Mononuclear cell (primary cell): ENCODE results near the gene EPB41L4B. TPM values are rescaled to one million over a fixed set of nuclear protein-coding genes. Genes with fewer than 3 reads are reported as not detected.

Source experiments
- H3K27me3 ChIP-seq: 2 replicates; pipeline ENCODE4 v1.6.0; 2011; ENCODE audit warnings: low read length, control low read depth; ENCODE audit not compliant: insufficient read depth
- H3K4me1 ChIP-seq: 2 replicates; pipeline ENCODE4 v1.5.1; 2011; ENCODE audit warnings: mild to moderate bottlenecking, low read length, control low read depth; ENCODE audit not compliant: insufficient read depth
- H3K4me3 ChIP-seq: 2 replicates; pipeline ENCODE4 v1.5.1; 2011; ENCODE audit warnings: mild to moderate bottlenecking, low read length, moderate library complexity
- H3K9me3 ChIP-seq: 2 replicates; pipeline ENCODE4 v1.5.1; 2011; ENCODE audit warnings: low read depth, mild to moderate bottlenecking, control low read depth, low read length
- total RNA-seq: library from RNA; depleted of rRNA; stranded (reverse); fragments of >200 nt; gene quantifications from one replicate; pipeline ENCODE4 v1.2.3, GENCODE V29; 2012

The EPB41L4B gene
- total RNA-seq, 1 donor: not detected

DNA sequence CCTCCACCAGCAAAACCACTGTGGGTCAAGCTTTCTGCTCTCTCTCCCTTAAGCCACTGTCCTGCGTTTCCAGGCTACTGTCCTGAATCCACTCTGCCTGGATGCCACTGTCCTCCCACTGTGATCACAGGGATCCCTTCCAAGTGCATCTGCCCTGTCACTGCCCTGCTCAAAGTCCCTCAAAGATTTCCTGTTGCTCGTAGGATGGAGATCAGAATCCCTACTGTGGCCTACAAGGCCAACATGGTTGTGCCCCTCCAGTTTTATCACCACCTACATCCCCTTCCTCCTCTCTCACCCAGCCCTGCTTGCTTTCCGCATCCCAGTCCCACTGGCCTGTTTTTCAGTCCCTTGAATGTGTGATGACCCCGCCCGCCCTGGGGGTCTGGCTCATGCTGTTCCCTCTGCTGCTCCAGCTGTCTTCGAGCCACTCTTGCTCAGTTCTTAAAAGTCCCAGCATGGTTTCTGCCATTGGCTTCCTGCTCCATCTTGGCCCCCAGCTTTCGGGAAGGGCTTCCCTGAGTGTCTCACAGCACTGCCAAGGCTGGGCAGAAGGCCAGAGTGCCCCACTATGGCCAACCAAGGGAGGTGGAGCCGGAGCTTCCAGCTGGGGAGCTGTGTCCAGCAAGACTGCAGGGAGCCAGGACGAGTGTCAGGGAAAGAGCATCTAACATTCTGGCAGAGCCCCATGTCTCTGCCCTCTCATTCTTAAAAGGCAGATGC lies 140.9 kb downstream of the EPB41L4B start:
- Histone ChIP-seq H3K4me1 (no peaks in the 10 kb centered on the region), H3K9me3 (no peaks in the 10 kb centered on the region), H3K4me3 (no peak overlapping the region), H3K27me3 (no peaks in the 10 kb centered on the region)

DNA sequence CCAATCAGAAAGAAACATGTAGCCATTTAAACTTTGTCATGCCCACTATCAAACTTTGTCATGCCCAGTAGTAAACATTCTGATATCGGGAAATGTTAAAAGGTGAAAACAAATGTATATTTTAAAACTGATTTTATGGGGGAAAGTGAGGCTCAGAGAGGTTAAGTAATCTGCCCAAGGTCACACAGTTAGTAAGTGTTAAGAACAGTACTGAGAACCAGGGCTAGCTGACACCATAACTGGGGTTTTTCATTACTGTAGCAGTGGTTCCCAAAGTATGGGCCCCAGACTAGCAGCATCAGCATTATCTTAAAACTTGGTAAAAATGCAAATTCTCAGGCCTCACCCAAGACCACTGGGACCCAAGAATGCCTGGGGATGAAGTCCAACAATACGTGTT lies 143.9 kb downstream of the EPB41L4B start:
- Histone ChIP-seq H3K9me3 (no peaks in the 10 kb centered on the region), H3K4me3 (no peak overlapping the region), H3K4me1 (no peaks in the 10 kb centered on the region), H3K27me3 (peaks cover 4% of the 10 kb centered on the region)

DNA sequence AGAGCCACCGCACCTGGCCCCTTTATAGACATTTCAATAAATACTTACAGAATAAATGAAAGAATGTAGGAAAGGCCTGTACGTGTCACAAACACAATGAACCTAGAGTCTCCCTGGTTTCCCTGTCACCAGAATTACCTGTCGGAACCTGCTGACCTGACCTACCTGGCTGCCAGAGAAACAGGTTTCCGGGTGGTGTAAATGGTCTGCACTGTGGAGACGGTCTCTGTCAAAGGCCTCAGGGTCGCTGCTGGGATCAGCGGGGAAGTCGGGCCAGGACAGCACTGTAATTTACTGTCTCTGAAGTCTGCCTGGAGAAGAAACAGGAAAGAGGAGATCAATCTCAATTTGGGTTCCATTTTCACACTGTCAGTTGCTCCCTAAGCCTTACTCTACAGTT lies 144.5 kb downstream of the EPB41L4B start:
- H3K9me3 ChIP-seq: no peaks in the 10 kb centered on the region
- H3K4me3 ChIP-seq: no peak overlapping the region
- no peaks in the 10 kb centered on the region for H3K4me1 ChIP-seq
- peaks cover 6% of the 10 kb centered on the region for H3K27me3 ChIP-seq

DNA sequence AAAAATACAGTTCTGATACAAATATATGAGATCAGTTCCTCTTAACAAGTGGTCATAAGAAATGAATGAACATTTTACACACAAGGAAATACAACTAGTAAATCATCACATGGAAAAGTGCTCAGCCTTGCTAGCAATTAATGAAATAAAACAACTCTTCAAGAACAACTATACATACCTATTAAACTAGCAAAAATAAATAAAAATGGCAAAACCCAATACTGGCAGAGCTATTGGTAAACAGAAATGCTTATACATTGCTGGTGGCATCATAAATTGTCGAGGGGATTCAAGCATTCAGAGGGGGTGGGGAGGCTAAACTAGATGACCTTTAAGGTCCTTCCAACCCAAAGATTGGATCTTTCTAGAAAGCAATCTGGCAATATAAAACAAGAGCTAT lies 147.9 kb downstream of the EPB41L4B start:
- H3K4me1 ChIP-seq: no peaks in the 10 kb centered on the region
- H3K9me3 ChIP-seq: no peaks in the 10 kb centered on the region
- no peak overlapping the region for H3K4me3 ChIP-seq
- H3K27me3 ChIP-seq: peaks cover 18% of the 10 kb centered on the region

DNA sequence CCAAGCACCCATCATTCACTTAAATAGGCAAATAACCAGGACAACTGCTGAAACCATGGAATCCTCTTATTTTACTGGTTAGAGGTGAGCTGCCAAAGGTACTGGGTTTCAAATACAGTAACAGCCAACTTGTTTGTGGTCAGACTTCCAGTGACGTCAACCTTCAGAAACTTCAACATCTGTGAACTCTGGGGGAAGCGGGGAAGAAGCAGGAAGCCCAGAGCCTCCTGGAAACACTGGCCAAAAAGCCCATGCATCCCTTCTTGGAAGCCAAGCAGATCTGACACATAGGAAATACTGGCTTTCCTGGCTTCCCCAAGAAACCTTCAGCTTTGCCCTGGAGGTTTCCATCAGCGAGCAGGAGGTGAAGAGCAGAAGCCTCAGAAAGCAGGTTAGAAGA lies 148.9 kb downstream of the EPB41L4B start:
- Histone ChIP-seq H3K4me1 (no peaks in the 10 kb centered on the region), H3K4me3 (no peak overlapping the region), H3K9me3 (no peaks in the 10 kb centered on the region), H3K27me3 (peaks cover 26% of the 10 kb centered on the region)

DNA sequence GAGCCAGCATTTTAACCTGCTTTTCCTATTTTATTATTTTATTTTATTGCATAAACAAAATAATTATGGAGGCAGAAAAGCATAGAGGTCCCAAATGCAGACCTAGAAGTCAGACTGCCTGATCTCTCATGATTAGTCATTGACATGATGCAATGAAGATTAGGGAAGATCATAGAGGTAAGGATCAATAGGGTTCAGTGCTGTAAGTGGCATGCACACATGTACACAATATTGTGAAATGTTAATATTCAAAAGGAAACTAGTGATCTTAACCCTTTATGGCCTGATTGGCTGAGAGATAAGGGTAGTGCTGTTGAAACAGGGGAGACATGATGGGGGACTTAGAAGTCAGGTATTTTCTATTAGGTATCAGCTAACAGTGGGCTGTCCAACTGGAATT lies 152.7 kb downstream of the EPB41L4B start:
- Histone ChIP-seq H3K27me3 (peaks cover 43% of the 10 kb centered on the region), H3K4me1 (no peaks in the 10 kb centered on the region), H3K4me3 (no peak overlapping the region), H3K9me3 (no peaks in the 10 kb centered on the region)

DNA sequence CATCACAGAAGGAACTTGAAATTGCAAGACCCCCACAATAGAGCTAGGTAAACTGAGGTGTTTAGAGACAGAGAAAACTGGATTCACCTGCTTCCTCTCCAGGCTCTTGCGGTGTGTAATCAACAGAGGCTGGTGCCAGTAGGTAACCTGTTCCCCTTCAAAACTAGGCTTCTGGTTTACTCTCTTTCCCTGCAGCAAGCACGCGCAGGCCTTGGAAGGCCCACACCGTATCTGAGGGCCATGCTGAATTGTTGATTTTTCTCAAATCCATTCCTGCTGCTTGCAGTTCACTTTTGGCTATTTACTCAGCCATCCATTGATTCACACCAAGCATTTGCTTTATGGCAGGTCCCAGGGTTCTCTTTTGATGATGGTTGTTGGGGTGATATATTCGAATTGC lies 153.1 kb downstream of the EPB41L4B start:
- Histone ChIP-seq H3K4me3 (no peak overlapping the region), H3K4me1 (no peaks in the 10 kb centered on the region), H3K27me3 (peaks cover 43% of the 10 kb centered on the region), H3K9me3 (no peaks in the 10 kb centered on the region)

DNA sequence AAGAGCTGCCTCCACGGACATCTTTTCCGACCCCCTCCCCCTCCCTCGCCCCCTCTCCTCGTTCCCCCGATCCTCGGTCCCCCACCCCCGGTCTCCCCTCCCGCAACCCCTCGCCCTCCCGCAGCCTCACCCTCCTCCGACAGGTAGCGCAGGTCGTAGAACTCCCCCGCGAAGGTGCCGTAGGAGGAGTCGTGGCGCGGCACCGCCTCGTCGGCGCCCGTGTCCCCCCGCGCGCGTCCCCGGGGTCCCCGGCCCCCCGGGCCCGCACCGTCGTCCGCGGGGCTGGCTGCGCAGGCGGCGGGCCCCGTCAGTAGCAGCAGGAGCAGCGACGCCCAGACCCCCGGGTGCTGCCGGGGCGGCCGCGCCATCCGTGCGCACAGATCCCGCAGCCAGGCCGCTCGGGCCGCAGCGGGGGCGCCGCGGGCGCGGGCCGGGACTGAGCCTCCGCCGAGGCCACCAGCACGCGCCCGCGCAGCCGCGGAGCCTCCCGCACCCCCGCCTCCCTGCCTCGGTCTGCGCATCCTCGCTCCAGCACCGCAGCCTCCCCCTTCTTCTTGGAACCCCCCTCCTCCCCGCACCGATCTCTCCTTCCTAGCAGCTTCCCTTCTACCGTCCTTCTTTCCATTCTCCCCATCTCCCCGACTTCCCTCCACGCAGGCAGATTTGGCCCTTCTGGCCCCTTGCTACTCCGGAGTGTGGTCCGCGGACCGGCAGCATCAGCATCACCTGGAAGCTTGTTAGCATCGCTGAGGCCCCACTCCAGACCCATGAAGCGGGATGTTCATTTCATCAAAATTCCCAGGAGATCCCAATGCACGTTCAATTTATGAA lies 153.9 kb downstream of the EPB41L4B start, which contains the start of gene FRRS1L:
TSS of gene FRRS1L (minus strand) at position 479 of the 831 bp plus-strand sequence. CDS start at position 368, 111 bp downstream.
- H3K27me3 ChIP-seq: peaks cover 39% of the 10 kb centered on the region
- H3K4me1 ChIP-seq: no peaks in the 10 kb centered on the region
- no peak within 1 kb of the TSS for H3K4me3 ChIP-seq
- H3K9me3 ChIP-seq: no peaks in the 10 kb centered on the region

DNA sequence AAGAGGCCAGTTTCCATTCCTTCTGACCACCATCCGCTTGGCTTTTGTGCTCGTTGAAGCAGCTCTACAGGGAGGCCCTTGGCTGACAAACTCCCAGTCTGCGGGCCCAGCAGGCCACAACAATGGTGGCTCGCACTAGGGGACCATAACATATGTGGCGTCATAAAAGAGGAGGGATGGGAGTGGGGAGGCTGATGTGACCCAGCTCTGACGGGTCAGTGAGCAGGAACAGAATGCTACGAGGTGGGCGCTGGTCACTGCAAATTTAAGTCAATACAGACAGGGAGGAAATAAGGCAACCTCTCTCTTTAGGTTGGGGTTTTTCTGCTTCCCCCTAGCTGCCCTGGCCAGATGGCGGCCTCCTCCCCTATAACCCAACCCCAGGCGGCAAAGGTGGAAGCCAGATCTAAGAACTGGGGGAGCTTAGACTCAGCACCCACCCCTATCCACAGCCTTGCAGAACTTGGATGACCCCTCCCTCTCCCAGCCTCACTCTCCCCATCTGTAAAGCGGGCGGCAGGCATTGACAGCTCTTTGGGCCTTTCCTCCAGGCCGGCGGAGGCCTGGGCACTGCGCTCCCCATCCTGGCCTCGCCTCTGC lies 154.6 kb downstream of the EPB41L4B start:
- H3K27me3 ChIP-seq: peaks cover 38% of the 10 kb centered on the region

DNA sequence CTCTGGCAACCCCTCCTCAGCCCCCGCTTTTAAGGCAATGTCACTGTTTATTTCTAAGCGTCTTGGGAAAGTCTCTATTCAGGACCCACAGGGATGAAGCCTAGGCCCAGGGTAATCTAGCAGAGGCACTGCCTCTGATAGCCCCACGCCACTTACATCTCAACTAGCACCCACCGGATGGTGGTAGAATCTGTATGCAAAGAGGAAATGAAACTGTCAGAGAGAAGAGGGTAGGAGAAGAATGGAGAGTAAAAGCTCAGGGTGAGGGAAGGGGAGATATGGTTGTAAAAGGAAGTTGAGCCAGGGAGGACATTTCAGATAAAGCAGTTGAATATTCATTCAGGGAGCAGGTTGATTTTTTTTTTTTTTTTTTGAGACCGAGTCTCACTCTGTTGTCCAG lies 156.8 kb downstream of the EPB41L4B start:
- peaks cover 30% of the 10 kb centered on the region for H3K27me3 ChIP-seq
- H3K4me1 ChIP-seq: no peaks in the 10 kb centered on the region
- no peak overlapping the region for H3K4me3 ChIP-seq
- H3K9me3 ChIP-seq: no peaks in the 10 kb centered on the region

More for the DNA sequence above, 154.6 kb downstream of the EPB41L4B start:
- Histone ChIP-seq H3K4me3 (no peak overlapping the region), H3K9me3 (no peaks in the 10 kb centered on the region), H3K4me1 (no peaks in the 10 kb centered on the region)

DNA sequence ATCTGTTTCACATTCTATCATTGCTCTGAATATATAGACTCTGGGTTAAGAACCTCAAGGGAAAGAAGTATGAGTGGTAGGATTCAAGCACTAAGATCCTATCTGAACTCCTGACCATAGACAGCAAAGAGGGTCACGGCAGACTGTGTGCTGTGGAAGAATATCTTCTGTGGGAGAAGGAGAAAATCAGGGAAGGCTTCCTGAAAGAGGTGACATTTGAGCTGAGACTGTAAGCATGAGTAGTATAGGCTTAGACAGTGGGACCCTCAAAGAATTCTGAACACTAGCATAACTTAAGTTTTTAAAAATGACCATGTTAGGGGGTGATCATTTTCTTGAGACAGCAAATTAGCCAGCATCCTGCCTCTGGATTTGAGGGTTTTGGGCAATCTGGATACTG lies 157.7 kb downstream of the EPB41L4B start:
- Histone ChIP-seq H3K27me3 (peaks cover 28% of the 10 kb centered on the region), H3K9me3 (no peaks in the 10 kb centered on the region), H3K4me3 (no peak overlapping the region), H3K4me1 (no peaks in the 10 kb centered on the region)

DNA sequence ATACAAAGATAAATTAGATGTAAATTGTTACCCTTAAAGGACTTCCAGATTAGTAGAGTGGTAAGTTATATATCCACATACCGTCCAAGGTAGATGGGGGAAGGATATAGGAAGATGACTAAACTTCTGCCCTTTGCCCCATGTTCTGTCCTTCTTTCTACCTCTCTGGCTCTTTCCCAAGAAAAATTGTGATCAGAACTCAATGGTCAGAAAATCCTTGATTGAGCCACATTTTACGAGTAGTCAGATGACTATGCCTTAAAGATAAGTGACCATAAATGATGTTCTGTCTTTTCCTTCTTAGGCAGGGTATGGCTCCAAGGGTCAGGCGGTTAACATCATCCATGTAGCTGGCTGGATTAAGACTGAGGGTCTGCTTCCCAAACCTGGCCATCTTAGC lies 158.2 kb downstream of the EPB41L4B start:
- H3K9me3 ChIP-seq: no peaks in the 10 kb centered on the region

DNA sequence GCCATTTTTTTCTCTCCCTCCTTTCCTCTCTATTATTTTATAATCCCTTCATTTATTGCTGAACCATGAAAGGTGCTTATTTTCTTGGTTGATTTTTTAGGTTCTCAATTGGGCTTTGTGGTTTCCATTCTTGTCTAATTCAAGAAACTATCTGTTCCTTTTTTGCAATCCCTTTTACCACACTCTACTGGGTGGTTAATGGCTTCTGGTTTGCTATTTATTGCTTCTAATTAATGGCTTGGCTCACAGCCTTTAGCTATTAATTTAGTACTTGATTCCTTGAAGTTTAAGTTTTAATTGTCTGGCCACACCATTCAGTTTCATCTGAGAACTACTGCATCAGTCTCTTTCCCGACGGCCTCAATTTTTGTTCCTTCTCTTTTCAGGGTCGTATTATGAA lies 159.4 kb downstream of the EPB41L4B start:
- Histone ChIP-seq H3K4me3 (no peak overlapping the region), H3K4me1 (no peaks in the 10 kb centered on the region), H3K9me3 (no peaks in the 10 kb centered on the region), H3K27me3 (peaks cover 17% of the 10 kb centered on the region)

More for the DNA sequence above, 158.2 kb downstream of the EPB41L4B start:
- Histone ChIP-seq H3K4me3 (no peak overlapping the region), H3K4me1 (no peaks in the 10 kb centered on the region), H3K27me3 (peaks cover 22% of the 10 kb centered on the region)

DNA sequence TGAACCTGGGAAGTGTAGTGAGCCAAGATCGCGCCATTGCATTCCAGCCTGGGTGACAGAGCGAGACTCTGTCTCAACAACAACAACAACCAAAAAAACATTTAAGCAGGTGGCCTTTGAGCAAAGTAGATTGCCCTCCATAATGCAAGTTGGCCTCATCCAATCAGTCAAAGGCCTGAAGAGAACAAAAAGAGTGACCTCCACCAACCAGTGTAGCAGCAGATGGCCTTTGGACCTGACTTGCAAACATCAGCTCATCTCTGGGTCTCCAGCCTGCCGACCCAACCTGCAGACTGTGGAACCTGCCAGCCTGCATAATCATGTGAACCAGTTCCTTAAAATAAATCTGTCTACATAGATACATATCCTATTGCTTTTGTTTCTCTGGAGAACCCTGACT lies 161.3 kb downstream of the EPB41L4B start:
- Histone ChIP-seq H3K4me1 (no peaks in the 10 kb centered on the region), H3K9me3 (no peaks in the 10 kb centered on the region), H3K27me3 (no peaks in the 10 kb centered on the region), H3K4me3 (no peak overlapping the region)

DNA sequence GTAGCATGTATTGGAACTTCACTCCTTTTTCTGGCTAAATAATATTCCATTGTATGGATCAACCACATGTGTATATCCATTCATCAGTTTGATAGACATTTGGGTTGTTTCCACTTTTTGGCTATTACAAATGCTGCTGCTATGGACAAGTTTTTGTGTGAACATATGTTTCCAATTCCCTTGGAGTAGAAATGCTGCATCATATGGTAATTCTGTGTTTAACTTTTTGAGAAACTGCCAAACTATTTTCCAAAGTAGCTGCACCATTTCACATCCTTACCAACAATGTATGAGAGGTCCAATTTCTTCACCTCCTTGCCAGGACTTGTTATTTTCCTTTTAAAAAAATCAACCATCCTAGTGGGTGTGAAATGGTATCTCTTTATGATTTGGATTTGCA lies 162.2 kb downstream of the EPB41L4B start:
- peaks cover 3% of the 10 kb centered on the region for H3K9me3 ChIP-seq
- no peak overlapping the region for H3K4me3 ChIP-seq
- H3K4me1 ChIP-seq: no peaks in the 10 kb centered on the region
- H3K27me3 ChIP-seq: no peaks in the 10 kb centered on the region
